ENCODE results near the gene ANKS1B.
A peak's percentile ranks its signal among the peaks of the same experiment; 100 is the strongest.

ANKS1B gene

DNA sequence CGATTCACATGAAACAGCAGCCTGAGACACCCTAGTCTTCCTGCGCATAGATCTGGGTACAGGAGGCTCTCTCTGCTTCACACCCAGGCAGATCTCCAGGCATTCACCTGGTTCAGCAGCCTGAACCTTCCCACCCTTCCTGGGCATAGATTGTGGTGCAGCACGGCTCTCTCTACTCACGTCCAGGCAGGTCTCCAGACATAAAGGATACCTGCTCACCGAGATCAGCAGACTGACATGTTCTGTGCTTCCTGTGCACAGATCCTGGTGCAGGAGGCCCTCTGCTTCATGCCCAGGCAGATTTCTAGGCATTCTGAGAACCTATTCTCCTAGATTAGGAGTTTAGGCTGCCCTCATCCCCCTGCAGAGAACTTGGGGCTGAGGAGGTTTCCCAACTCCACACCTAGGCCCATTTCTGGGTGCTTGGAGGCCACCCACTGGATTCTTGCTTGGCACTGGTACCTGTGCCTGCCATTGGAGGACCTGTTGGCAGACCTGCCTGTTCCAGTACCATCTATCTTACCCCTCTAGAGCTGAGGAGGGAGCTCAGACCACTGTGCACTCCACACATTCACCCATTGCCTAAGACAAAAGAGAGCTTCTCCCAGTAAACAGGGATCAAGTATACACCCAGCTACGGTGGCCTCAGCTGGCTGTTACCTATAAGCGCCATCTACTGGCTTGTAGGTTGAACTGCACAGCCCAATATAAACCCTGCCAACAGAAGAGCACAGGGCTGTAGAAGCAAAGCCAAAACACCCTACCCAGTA is 365.2 kb downstream of the ANKS1B start:
- no peak for DNase-seq (ENCODE audit: low spot score)
- TF ChIP-seq, protein P1, sequence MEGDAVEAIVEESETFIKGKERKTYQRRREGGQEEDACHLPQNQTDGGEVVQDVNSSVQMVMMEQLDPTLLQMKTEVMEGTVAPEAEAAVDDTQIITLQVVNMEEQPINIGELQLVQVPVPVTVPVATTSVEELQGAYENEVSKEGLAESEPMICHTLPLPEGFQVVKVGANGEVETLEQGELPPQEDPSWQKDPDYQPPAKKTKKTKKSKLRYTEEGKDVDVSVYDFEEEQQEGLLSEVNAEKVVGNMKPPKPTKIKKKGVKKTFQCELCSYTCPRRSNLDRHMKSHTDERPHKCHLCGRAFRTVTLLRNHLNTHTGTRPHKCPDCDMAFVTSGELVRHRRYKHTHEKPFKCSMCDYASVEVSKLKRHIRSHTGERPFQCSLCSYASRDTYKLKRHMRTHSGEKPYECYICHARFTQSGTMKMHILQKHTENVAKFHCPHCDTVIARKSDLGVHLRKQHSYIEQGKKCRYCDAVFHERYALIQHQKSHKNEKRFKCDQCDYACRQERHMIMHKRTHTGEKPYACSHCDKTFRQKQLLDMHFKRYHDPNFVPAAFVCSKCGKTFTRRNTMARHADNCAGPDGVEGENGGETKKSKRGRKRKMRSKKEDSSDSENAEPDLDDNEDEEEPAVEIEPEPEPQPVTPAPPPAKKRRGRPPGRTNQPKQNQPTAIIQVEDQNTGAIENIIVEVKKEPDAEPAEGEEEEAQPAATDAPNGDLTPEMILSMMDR (IDR thresholded peaks at IDR 0.05; ENCODE audit: extremely low read depth, insufficient read depth, missing control alignments): peak; percentile 88
- in situ Hi-C loops (cut with MboI; ENCODE audit: low pct_unique_long_range_greater_than_20kb, low sequenced_read_pairs, unreplicated experiment): loop anchor here (25.0 kb wide), 2 partner anchors 232 to 582 kb away; no protein-coding TSS in a partner anchor

DNA sequence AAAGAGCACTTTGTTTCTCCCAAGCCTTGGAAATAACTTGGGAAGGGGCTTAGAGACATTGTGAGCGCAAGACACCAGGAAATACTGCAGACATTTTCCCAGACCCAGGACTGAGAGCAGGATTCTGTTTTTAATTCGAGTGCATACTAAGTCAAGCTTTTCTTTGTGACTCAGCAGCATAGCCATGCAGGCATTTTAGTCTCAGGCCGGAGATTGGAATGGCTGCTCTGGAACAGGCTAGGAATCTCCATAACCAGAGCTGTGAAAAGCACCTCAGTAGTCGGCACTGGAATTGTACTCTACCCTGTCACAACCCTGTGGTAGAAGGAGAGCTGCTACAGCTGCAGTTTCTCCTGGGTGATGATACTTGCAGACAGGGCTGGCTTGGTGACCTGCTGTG is 366.1 kb downstream of the ANKS1B start:
- TF ChIP-seq, protein P1 (IDR thresholded peaks at IDR 0.05; ENCODE audit: extremely low read depth, insufficient read depth, missing control alignments): no peak
- no peak for DNase-seq (ENCODE audit: low spot score)
- in situ Hi-C loops (cut with MboI; ENCODE audit: low pct_unique_long_range_greater_than_20kb, low sequenced_read_pairs, unreplicated experiment): loop anchor here (25.0 kb wide), 2 partner anchors 231 to 581 kb away; no protein-coding TSS in a partner anchor

DNA sequence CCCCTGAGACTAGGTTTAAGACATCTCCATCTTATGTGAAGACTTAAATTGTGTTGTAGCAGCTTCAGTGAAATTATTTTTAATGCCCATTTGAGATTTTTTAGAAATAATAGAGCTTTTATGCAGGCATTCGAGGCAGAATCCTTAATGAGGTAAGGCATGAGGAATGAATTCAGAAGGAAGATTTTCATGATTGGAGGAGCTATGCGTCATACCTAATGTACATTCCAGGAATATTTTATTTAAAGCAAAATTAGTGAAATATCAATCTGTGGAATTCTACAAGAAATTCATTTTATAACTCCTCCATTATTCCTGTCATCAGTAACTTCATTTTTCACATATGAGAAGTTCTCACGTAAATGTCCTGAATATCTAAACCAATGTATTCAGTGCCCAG is 373.1 kb downstream of the ANKS1B start:
- in situ Hi-C loops (cut with MboI; ENCODE audit: low pct_unique_long_range_greater_than_20kb, low sequenced_read_pairs, unreplicated experiment): loop anchor here (25.0 kb wide), 2 partner anchors 224 to 574 kb away; no protein-coding TSS in a partner anchor
- TF ChIP-seq, protein P1 (IDR thresholded peaks at IDR 0.05; ENCODE audit: extremely low read depth, insufficient read depth, missing control alignments): no peak
- no peak for DNase-seq (ENCODE audit: low spot score)

DNA sequence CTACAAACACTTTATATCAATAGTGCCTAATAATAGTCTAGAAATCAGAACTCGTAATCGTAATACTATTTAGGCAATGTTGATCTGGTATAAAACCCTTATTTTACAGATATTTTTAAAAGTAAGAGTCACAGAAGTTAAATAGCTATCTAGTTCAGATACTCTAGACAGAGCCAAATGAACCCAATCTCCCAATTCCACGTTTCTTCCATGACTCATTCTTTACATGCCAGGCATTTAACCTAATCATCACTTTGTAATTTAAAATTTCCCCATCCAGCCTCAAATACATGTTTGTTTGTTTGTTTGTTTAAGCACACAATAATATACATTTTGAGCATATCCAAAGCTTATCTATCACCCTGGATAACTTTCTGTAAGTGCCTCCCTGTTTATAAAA is 373.6 kb downstream of the ANKS1B start:
- in situ Hi-C loops (cut with MboI; ENCODE audit: low pct_unique_long_range_greater_than_20kb, low sequenced_read_pairs, unreplicated experiment): loop anchor here (25.0 kb wide), 2 partner anchors 224 to 574 kb away; no protein-coding TSS in a partner anchor
- DNase-seq (ENCODE audit: low spot score): no peak
- TF ChIP-seq, protein P1 (IDR thresholded peaks at IDR 0.05; ENCODE audit: extremely low read depth, insufficient read depth, missing control alignments): no peak

DNA sequence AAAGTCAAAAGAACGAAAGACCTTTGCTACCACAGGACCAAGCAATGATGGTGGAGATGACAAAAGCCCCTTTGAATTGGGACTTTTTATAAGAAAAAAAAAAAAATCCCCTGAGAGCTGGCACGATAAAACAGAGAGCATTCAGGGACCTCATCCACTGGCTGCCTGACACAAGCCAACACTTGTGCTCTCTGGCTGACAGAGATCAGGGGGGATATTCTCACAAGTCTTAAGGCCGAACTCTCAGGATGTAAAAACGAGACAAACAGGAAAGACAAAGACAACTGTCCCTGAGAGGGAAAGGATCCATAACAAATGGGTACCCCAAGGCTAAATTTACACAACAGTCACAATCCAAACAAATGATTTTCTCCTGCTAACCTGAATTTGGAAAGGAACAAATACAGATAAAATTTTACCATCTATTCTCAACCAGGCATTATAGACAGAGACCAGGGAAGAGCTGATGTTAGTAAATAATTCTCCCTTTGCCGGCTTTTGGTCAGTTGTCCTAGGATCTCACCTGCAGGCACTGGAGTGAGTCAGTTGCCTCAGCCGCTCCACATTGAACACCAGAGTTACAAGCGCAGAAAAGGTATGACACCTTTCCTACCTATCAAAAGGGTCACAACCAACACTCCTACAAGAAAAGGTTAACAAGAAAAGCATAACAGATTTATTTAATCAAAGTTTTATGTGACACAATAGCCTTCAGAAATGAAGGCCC is 375.1 kb downstream of the ANKS1B start:
- no peak for DNase-seq (ENCODE audit: low spot score)
- in situ Hi-C loops (cut with MboI; ENCODE audit: low pct_unique_long_range_greater_than_20kb, low sequenced_read_pairs, unreplicated experiment): loop anchor here (25.0 kb wide), 2 partner anchors 222 to 572 kb away; no protein-coding TSS in a partner anchor
- TF ChIP-seq, protein P1 (IDR thresholded peaks at IDR 0.05; ENCODE audit: extremely low read depth, insufficient read depth, missing control alignments): no peak

DNA sequence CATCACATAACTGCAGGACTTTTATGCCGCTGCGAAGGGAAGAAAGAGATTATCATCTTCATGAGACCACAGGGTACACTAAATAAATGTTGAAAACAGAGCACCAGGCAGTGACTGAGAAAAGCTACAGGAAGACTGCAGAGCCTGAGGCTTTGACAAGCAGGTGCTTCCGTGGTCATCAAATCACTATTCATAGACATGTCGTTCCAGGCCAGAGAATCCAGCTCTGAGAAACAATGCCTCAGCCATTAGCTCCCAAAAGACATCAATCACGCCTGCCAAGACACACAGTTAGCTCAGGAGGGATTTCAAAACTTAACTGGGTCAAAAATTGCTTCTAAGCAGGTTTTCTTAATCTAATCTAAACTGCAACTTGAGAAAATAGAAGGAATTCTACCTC is 384.3 kb downstream of the ANKS1B start:
- DNase-seq (ENCODE audit: low spot score): no peak
- in situ Hi-C loops (cut with MboI; ENCODE audit: low pct_unique_long_range_greater_than_20kb, low sequenced_read_pairs, unreplicated experiment): loop anchor here (25.0 kb wide), 2 partner anchors 213 to 563 kb away; no protein-coding TSS in a partner anchor
- TF ChIP-seq, protein P1 (IDR thresholded peaks at IDR 0.05; ENCODE audit: extremely low read depth, insufficient read depth, missing control alignments): no peak

All from GM13977 (cell line).